22Rv1 (cell line): ENCODE measurements around the gene MLXIPL.

Experiments used
- ZFX ChIP-seq: fragments of 450-650 bp; IDR thresholded peaks from 2 replicates; pipeline ENCODE4 v1.6.1; 2017; ENCODE audit warnings: antibody characterized with exemption, borderline replicate concordance
- TF ChIP-seq, protein P1 (sequence below): fragments of 450-650 bp; IDR thresholded peaks from 2 replicates; pipeline ENCODE4 v1.5.1; 2017; ENCODE audit warnings: mild to moderate bottlenecking

DNA sequence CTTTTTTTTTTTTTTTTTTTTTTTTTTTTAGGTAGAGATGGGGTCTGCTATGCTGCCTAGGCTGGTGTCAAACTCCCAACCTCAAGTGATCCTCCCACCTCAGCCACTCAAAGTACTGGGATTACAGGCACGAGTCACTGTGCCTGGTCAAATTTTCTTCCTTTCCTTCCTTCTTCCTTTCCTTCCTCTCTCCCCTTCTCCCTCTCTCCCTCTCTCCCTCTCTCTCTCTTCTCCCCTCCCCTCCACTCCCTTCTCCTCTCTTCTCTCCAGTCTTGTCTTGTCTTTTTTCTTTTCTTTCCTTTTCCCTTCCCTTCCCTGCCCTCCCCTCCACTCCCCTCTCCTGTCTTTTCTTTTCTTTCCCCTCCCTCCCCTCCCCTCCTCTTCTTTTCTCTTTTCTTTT is 7.2 kb upstream of the MLXIPL start:
- TF ChIP-seq, protein P1, sequence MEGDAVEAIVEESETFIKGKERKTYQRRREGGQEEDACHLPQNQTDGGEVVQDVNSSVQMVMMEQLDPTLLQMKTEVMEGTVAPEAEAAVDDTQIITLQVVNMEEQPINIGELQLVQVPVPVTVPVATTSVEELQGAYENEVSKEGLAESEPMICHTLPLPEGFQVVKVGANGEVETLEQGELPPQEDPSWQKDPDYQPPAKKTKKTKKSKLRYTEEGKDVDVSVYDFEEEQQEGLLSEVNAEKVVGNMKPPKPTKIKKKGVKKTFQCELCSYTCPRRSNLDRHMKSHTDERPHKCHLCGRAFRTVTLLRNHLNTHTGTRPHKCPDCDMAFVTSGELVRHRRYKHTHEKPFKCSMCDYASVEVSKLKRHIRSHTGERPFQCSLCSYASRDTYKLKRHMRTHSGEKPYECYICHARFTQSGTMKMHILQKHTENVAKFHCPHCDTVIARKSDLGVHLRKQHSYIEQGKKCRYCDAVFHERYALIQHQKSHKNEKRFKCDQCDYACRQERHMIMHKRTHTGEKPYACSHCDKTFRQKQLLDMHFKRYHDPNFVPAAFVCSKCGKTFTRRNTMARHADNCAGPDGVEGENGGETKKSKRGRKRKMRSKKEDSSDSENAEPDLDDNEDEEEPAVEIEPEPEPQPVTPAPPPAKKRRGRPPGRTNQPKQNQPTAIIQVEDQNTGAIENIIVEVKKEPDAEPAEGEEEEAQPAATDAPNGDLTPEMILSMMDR = no peak
- no peak for TF ChIP-seq ZFX
